Naive thymus-derived CD8-positive, alpha-beta T cell (primary cell): ENCODE results near the gene PROCA1. TPM values are rescaled to one million over a fixed set of nuclear protein-coding genes. Genes with fewer than 3 reads are reported as not detected.

Experiments used
- ATAC-seq, 2 donors: fragments of 150-1000 bp; cut with Tn5 transposase in 1 of 2; sonication (Bioruptor Pico), chemical (Tn5 transposase) in 1 of 2; 1 replicate in 1 of 2; 2 replicates in 1 of 2; pipeline ENCODE4 v1.10.0; 2021; ENCODE audit warnings: mild to moderate bottlenecking in 2 of 2, moderate library complexity in 2 of 2
- POLR2A ChIA-PET: fragments of 350-600 bp; sonication (Branson Sonifier 250); formaldehyde crosslinking; loops from one replicate; lab custom pipeline; 2021; ENCODE audit warnings: antibody characterized with exemption; lab: Charles Lee
- DNase-seq, 10 donors: peaks; one replicate each; pipeline versions ENCODE4 v3.0.0 to v3.0.0-alpha.2; 2020 to 2022
- H3K27ac Mint-ChIP-seq, 10 donors: one replicate each; pipeline ENCODE4 v1.8.0; 2020 to 2022; ENCODE audit warnings: mild to moderate bottlenecking in 10 of 10, mixed read lengths in 10 of 10, moderate library complexity in 4 of 10, inconsistent platforms in 1 of 10
- H3K27me3 Mint-ChIP-seq, 5 donors: one replicate each; pipeline ENCODE4 v1.8.0; 2021 to 2022; ENCODE audit warnings: mixed read lengths in 5 of 5
- H3K36me3 Mint-ChIP-seq, 3 donors: one replicate each; pipeline ENCODE4 v1.8.0; 2020 to 2022; ENCODE audit warnings: mixed read lengths in 3 of 3, mild to moderate bottlenecking in 2 of 3, inconsistent platforms in 1 of 3
- H3K4me1 Mint-ChIP-seq, 4 donors: one replicate each; pipeline ENCODE4 v1.8.0; 2021 to 2022; ENCODE audit warnings: mixed read lengths in 4 of 4
- H3K4me3 Mint-ChIP-seq, 10 donors: one replicate each; pipeline ENCODE4 v1.8.0; 2020 to 2022; ENCODE audit warnings: mild to moderate bottlenecking in 10 of 10, mixed read lengths in 10 of 10, moderate library complexity in 6 of 10, inconsistent platforms in 1 of 10
- H3K9me3 Mint-ChIP-seq, 9 donors: one replicate each; pipeline ENCODE4 v1.8.0; 2020 to 2022; ENCODE audit warnings: mixed read lengths in 9 of 9, mild to moderate bottlenecking in 3 of 9, inconsistent platforms in 1 of 9, moderate library complexity in 1 of 9
- polyA plus RNA-seq, 3 donors: library from polyadenylated mRNA; unstranded; fragments of 300-500 nt; fragmentation: Illumina TruSeq; gene quantifications; one replicate each; pipeline ENCODE4 v1.2.3, GENCODE V29; 2021
- total RNA-seq, 8 experiments: library from RNA in 2 of 8; stranded (reverse) in 2 of 8; gene quantifications; one replicate each; pipeline ENCODE4 v1.2.3 and lab custom pipeline; 2021 to 2026

Gene PROCA1
- total and polyA plus RNA-seq, 5 experiments from 2014 or later = 0.16 to 17.3 (median 2.0) TPM

GRCh38 chr17:28702026-28702751, 9.5 kb downstream of the PROCA1 start:
- DNase-seq (no peak), ATAC-seq (no peak)
- Mint-ChIP-seq H3K4me3 (no peak overlapping the region), H3K27ac (peak overlapping the region in 5 of 10 donors; percentile 37 to 80 (median 45)), H3K36me3 (peaks cover 0 to 64% (median 0%) of the 10 kb centered on the region in 3 donors), H3K9me3 (no peaks in the 10 kb centered on the region), H3K4me1 (peaks cover 0 to 3% (median under 1%) of the 10 kb centered on the region in 4 donors), H3K27me3 (no peaks in the 10 kb centered on the region)
- POLR2A ChIA-PET = interaction anchor here (1.7 kb wide), 1 partner anchor 9 kb away, joined by 8 read pairs; the partner anchor contains the start of gene PROCA1

- Mint-ChIP-seq H3K4me1 (peaks cover 0 to 3% (median 0%) of the 10 kb centered on the region in 4 donors), H3K27me3 (no peaks in the 10 kb centered on the region), H3K36me3 (peaks cover 0 to 76% (median 0%) of the 10 kb centered on the region in 3 donors), H3K27ac (peak overlapping the region in 3 of 10 donors; percentile 20 to 53 (median 24)), H3K4me3 (no peak overlapping the region), H3K9me3 (no peaks in the 10 kb centered on the region)
- no peak for DNase-seq
- ATAC-seq = no peak
- POLR2A ChIA-PET = no interaction called here
These were observed 10.7 kb downstream of the PROCA1 start for GRCh38 chr17:28700830-28701492.

- H3K4me3 Mint-ChIP-seq = no peak overlapping the region
- DNase-seq (no peak), ATAC-seq (no peak)
- no peaks in the 10 kb centered on the region for H3K9me3 Mint-ChIP-seq
- peaks cover 0 to 3% (median 0%) of the 10 kb centered on the region in 4 donors for H3K4me1 Mint-ChIP-seq
- POLR2A ChIA-PET = no interaction called here
- no peak overlapping the region for H3K27ac Mint-ChIP-seq
- H3K27me3 Mint-ChIP-seq = no peaks in the 10 kb centered on the region
- H3K36me3 Mint-ChIP-seq = peaks cover 0 to 83% (median 0%) of the 10 kb centered on the region in 3 donors
These were observed 11.4 kb downstream of the PROCA1 start for GRCh38 chr17:28700278-28700677.

- POLR2A ChIA-PET = no interaction called here
- ATAC-seq = no peak
- Mint-ChIP-seq H3K27ac (peak overlapping the region in 3 of 10 donors; percentile 2 to 83 (median 77)), H3K9me3 (no peaks in the 10 kb centered on the region), H3K4me3 (no peak overlapping the region), H3K4me1 (peaks cover 0 to 3% (median 0%) of the 10 kb centered on the region in 4 donors), H3K36me3 (peaks cover 0 to 94% (median 7%) of the 10 kb centered on the region in 3 donors), H3K27me3 (no peaks in the 10 kb centered on the region)
- DNase-seq = no peak
These were observed 13.3 kb downstream of the PROCA1 start for GRCh38 chr17:28698253-28698941.

- peaks cover 8 to 100% (median 22%) of the 10 kb centered on the region in 3 donors for H3K36me3 Mint-ChIP-seq
- H3K9me3 Mint-ChIP-seq = no peaks in the 10 kb centered on the region
- H3K27me3 Mint-ChIP-seq = no peaks in the 10 kb centered on the region
- no peaks in the 10 kb centered on the region for H3K4me1 Mint-ChIP-seq
- DNase-seq = peak in 1 of 10 donors; percentile 15
- peak overlapping the region in 2 of 10 donors; percentile 51 to 58 for H3K27ac Mint-ChIP-seq
- no peak for ATAC-seq
- H3K4me3 Mint-ChIP-seq = no peak overlapping the region
- POLR2A ChIA-PET = no interaction called here
These were observed 17.8 kb downstream of the PROCA1 start for GRCh38 chr17:28693869-28694268.

GRCh38 chr17:28689011-28689410, 22.7 kb downstream of the PROCA1 start:
- Mint-ChIP-seq H3K27me3 (no peaks in the 10 kb centered on the region), H3K4me1 (no peaks in the 10 kb centered on the region), H3K4me3 (no peak overlapping the region), H3K36me3 (peaks cover 21 to 99% (median 50%) of the 10 kb centered on the region in 3 donors), H3K9me3 (no peaks in the 10 kb centered on the region), H3K27ac (peak overlapping the region in 1 of 10 donors; percentile 25)
- ATAC-seq = no peak
- DNase-seq = no peak
- POLR2A ChIA-PET = no interaction called here

- no peak for ATAC-seq
These were observed 23.2 kb downstream of the PROCA1 start for GRCh38 chr17:28688481-28688880.

GRCh38 chr17:28686296-28686695, 25.4 kb downstream of the PROCA1 start:
- no peaks in the 10 kb centered on the region for H3K9me3 Mint-ChIP-seq
- peak overlapping the region in 1 of 10 donors; percentile 46 for H3K27ac Mint-ChIP-seq
- ATAC-seq (no peak), DNase-seq (no peak)
- POLR2A ChIA-PET = no interaction called here
- H3K36me3 Mint-ChIP-seq = peaks cover 21 to 98% (median 51%) of the 10 kb centered on the region in 3 donors
- no peaks in the 10 kb centered on the region for H3K4me1 Mint-ChIP-seq
- no peak overlapping the region for H3K4me3 Mint-ChIP-seq
- no peaks in the 10 kb centered on the region for H3K27me3 Mint-ChIP-seq

More at GRCh38 chr17:28688481-28688880, 23.2 kb downstream of the PROCA1 start:
- H3K36me3 Mint-ChIP-seq = peaks cover 21 to 98% (median 48%) of the 10 kb centered on the region in 3 donors
- POLR2A ChIA-PET = no interaction called here
- DNase-seq = no peak
- H3K4me1 Mint-ChIP-seq = no peaks in the 10 kb centered on the region
- peak overlapping the region in 1 of 10 donors; percentile 25 for H3K27ac Mint-ChIP-seq
- H3K4me3 Mint-ChIP-seq = no peak overlapping the region
- no peaks in the 10 kb centered on the region for H3K9me3 Mint-ChIP-seq
- no peaks in the 10 kb centered on the region for H3K27me3 Mint-ChIP-seq

- Mint-ChIP-seq H3K4me1 (no peaks in the 10 kb centered on the region), H3K27ac (no peak overlapping the region), H3K27me3 (no peaks in the 10 kb centered on the region), H3K4me3 (no peak overlapping the region), H3K9me3 (no peaks in the 10 kb centered on the region), H3K36me3 (peaks cover 21 to 98% (median 51%) of the 10 kb centered on the region in 3 donors)
- POLR2A ChIA-PET = no interaction called here
- ATAC-seq = no peak
- no peak for DNase-seq
These were observed 26.3 kb downstream of the PROCA1 start for GRCh38 chr17:28685366-28685765.

GRCh38 chr17:28684963-28685362, 26.7 kb downstream of the PROCA1 start:
- H3K4me3 Mint-ChIP-seq = no peak overlapping the region
- no peaks in the 10 kb centered on the region for H3K9me3 Mint-ChIP-seq
- H3K36me3 Mint-ChIP-seq = peaks cover 19 to 98% (median 47%) of the 10 kb centered on the region in 3 donors
- H3K27me3 Mint-ChIP-seq = no peaks in the 10 kb centered on the region
- no peaks in the 10 kb centered on the region for H3K4me1 Mint-ChIP-seq
- POLR2A ChIA-PET = no interaction called here
- H3K27ac Mint-ChIP-seq = peak overlapping the region in 1 of 10 donors; percentile 63
- ATAC-seq (no peak), DNase-seq (no peak)

GRCh38 chr17:28682655-28683054, 29.0 kb downstream of the PROCA1 start:
- no peak overlapping the region for H3K4me3 Mint-ChIP-seq
- no peak overlapping the region for H3K27ac Mint-ChIP-seq
- ATAC-seq (no peak), DNase-seq (no peak)
- POLR2A ChIA-PET = no interaction called here
- H3K27me3 Mint-ChIP-seq = no peaks in the 10 kb centered on the region
- H3K9me3 Mint-ChIP-seq = no peaks in the 10 kb centered on the region
- peaks cover 8 to 96% (median 38%) of the 10 kb centered on the region in 3 donors for H3K36me3 Mint-ChIP-seq
- no peaks in the 10 kb centered on the region for H3K4me1 Mint-ChIP-seq

GRCh38 chr17:28675980-28676379, 35.7 kb downstream of the PROCA1 start:
- H3K27me3 Mint-ChIP-seq = no peaks in the 10 kb centered on the region
- no peak overlapping the region for H3K4me3 Mint-ChIP-seq
- H3K36me3 Mint-ChIP-seq = peaks cover 4 to 98% (median 41%) of the 10 kb centered on the region in 3 donors
- H3K9me3 Mint-ChIP-seq = no peaks in the 10 kb centered on the region
- H3K4me1 Mint-ChIP-seq = peaks cover 0 to 6% (median 3%) of the 10 kb centered on the region in 4 donors
- no peak for ATAC-seq
- peak in 1 of 10 donors; percentile 7 for DNase-seq
- H3K27ac Mint-ChIP-seq = no peak overlapping the region
- POLR2A ChIA-PET = interaction anchor here (1.9 to 2.3 kb wide), 2 partner anchors 14 to 30 kb away, joined by 4 to 9 read pairs; partner anchors contain the start of genes SDF2 and SUPT6H
